Fibroblast of lung (primary cell): ENCODE results near the gene MOSPD3.

ENCODE experiments used
- CTCF ChIP-seq, 2 donors: IDR thresholded peaks in 1 of 2; conservative IDR thresholded peaks in 1 of 2; 1 replicate in 1 of 2; 2 replicates in 1 of 2; pipeline ENCODE4 v1.5.1; 2011 to 2012; ENCODE audit warnings: low read length in 2 of 2, control low read depth in 1 of 2, inconsistent platforms in 1 of 2, low read depth in 1 of 2, mild to moderate bottlenecking in 1 of 2
- EZH2 ChIP-seq: IDR thresholded peaks from 2 replicates; pipeline ENCODE4 v1.5.1; 2012; ENCODE audit warnings: low read length, control low read depth, mild to moderate bottlenecking; ENCODE audit errors: missing control alignments

DNA sequence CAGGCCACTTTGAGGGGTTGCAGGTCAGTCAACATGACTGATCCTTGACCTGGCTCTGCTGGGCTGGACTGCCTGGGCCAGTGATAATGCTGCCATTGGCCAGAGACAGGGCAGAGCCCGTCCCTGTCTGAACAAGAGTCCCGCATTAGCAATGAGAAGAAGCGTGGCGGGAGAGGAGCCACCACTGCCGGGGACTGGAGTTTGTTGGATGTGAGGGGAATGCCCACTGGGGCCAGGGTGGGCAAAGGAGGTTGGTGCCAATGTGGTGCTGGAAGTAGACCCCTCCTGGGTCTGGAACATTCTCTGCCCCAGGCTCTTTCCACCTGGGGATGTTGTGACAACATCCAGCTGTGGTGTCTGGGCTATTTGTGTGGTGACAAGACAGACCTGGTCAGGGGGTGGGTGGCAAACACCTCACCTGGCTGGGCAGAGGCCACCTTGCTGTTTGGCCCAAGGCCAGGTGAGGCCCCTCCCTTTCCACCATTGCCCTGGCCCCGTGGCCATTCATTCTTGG lies 46.3 kb upstream of the MOSPD3 start:
- TF ChIP-seq CTCF (conservative IDR thresholded peaks at IDR 0.05 in 1 of 2, IDR thresholded peaks at IDR 0.05 in 1 of 2; ENCODE audit: low read depth in 1 of 2, low read length in 2 of 2), result no peak
- no peak for TF ChIP-seq EZH2
